Upper lobe of left lung (tissue), 4 donors: ENCODE measurements around the gene LMO7.

ENCODE experiments used
- CTCF ChIP-seq, 6 experiments: fragments of 450-650 bp in 4 of 6; fragments of 200-600 bp in 2 of 6; sonication (generic) in 2 of 6; IDR thresholded peaks; one replicate each; pipeline ENCODE4 v1.5.1; 2016 to 2019; ENCODE audit warnings: antibody characterized with exemption in 6 of 6
- EP300 ChIP-seq, 4 donors: sonication (generic); formaldehyde crosslinking; IDR thresholded peaks; one replicate each; pipeline ENCODE4 v1.5.1; 2017; ENCODE audit warnings: antibody characterized with exemption in 4 of 4, control low read depth in 2 of 4
- POLR2A ChIP-seq, 4 donors: fragments of 450-650 bp; IDR thresholded peaks; one replicate each; pipeline ENCODE4 v1.5.1; 2016 to 2017; ENCODE audit warnings: antibody characterized with exemption in 4 of 4, mild to moderate bottlenecking in 2 of 4
- POLR2AphosphoS5 ChIP-seq, 2 donors: sonication (generic); formaldehyde crosslinking; IDR thresholded peaks; one replicate each; pipeline ENCODE4 v1.5.1; 2017; ENCODE audit warnings: antibody characterized with exemption in 2 of 2

GRCh38 chr13:75876142-75877050 is 240.3 kb downstream of the LMO7 start:
- peak; percentile 65 to 89 (median 80) for TF ChIP-seq CTCF (IDR thresholded peaks at IDR 0.05)
- TF ChIP-seq POLR2A (IDR thresholded peaks at IDR 0.05), result no peak
- TF ChIP-seq EP300 (IDR thresholded peaks at IDR 0.05), result no peak
- TF ChIP-seq POLR2AphosphoS5 (IDR thresholded peaks at IDR 0.05), result no peak
